Osteoblast (primary cell): ENCODE measurements around the gene PLEKHF1. TPM values are rescaled to one million over a fixed set of nuclear protein-coding genes. Genes with fewer than 3 reads are reported as not detected.

Experiments
- DNase-seq: peaks from one replicate; pipeline ENCODE4 v3.0.0; 2011; ENCODE audit warnings: low spot score, mixed read lengths; ENCODE audit not compliant: insufficient read length; ENCODE audit errors: missing footprints
- H2AFZ ChIP-seq: 2 replicates; pipeline ENCODE4 v1.6.0; 2011; ENCODE audit warnings: mild to moderate bottlenecking, low read length
- H3K27ac ChIP-seq: 2 replicates; pipeline ENCODE4 v1.5.1; 2011; ENCODE audit warnings: mild to moderate bottlenecking, low read depth, low read length, moderate library complexity
- H3K27me3 ChIP-seq: 2 replicates; pipeline ENCODE4 v1.6.0; 2012; ENCODE audit warnings: mild to moderate bottlenecking, control low read depth, inconsistent platforms, low read length, moderate library complexity; ENCODE audit not compliant: insufficient read depth
- H3K36me3 ChIP-seq: 2 replicates; pipeline ENCODE4 v1.5.1; 2011; ENCODE audit warnings: mild to moderate bottlenecking, low read length, control low read depth, moderate library complexity; ENCODE audit not compliant: insufficient read depth
- H3K4me1 ChIP-seq: 2 replicates; pipeline ENCODE4 v1.5.1; 2011; ENCODE audit warnings: mild to moderate bottlenecking, low read length, control low read depth, moderate library complexity; ENCODE audit not compliant: insufficient read depth
- H3K4me2 ChIP-seq: 2 replicates; pipeline ENCODE4 v1.6.0; 2011; ENCODE audit warnings: mild to moderate bottlenecking, low read length; ENCODE audit not compliant: insufficient read depth
- H3K4me3 ChIP-seq: fragments of 200-600 bp; sonication (generic); 3 replicates; pipeline ENCODE4 v1.5.1; 2012; ENCODE audit warnings: mild to moderate bottlenecking, low read length, inconsistent platforms; ENCODE audit not compliant: insufficient read depth
- H3K79me2 ChIP-seq: 2 replicates; pipeline ENCODE4 v1.6.0; 2012; ENCODE audit warnings: mild to moderate bottlenecking, low read length, control low read depth, inconsistent platforms; ENCODE audit not compliant: insufficient read depth
- H3K9me3 ChIP-seq: 2 replicates; pipeline ENCODE4 v1.5.1; 2011; ENCODE audit warnings: low read depth, low read length, control low read depth
- H4K20me1 ChIP-seq: 2 replicates; pipeline ENCODE4 v1.6.0; 2012; ENCODE audit warnings: mild to moderate bottlenecking, low read length, control low read depth; ENCODE audit not compliant: insufficient read depth
- total RNA-seq: library from RNA; depleted of rRNA; stranded (reverse); fragments of >200 nt; gene quantifications from 2 replicates; pipeline ENCODE4 v1.2.3, GENCODE V29; 2012
- TF ChIP-seq, protein P1 (sequence below): IDR thresholded peaks from 2 replicates; pipeline ENCODE4 v1.5.1; 2011; ENCODE audit warnings: mild to moderate bottlenecking, low read depth, low read length, moderate library complexity; ENCODE audit errors: extremely low read depth

PLEKHF1 gene
- total RNA-seq, 1 donor = 106 TPM

DNA sequence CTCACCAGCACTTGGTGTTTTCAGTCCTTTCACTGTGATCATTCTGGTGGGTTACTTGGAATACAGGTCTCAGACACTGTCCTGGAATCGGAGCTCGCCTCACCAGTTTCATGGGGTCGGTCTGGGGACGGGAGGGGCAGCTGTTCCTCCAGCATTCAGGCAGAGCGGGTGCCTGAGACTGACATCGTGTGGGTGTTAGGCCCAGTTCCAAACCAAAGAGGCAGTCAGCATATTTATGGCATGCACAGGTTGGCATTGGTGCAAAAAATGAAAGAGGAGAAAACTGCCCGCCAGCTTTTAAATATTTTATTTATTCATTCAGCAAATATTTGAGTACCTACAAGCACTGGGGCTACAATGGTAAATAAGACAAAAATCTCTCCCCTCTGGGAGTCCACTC lies 20.1 kb downstream of the PLEKHF1 start:
- H2AFZ ChIP-seq = no peak overlapping the region
- peaks cover 53% of the 10 kb centered on the region for H3K4me1 ChIP-seq
- H3K9me3 ChIP-seq = no peaks in the 10 kb centered on the region
- peak overlapping the region; percentile 4 for H3K27ac ChIP-seq
- TF ChIP-seq, protein P1, sequence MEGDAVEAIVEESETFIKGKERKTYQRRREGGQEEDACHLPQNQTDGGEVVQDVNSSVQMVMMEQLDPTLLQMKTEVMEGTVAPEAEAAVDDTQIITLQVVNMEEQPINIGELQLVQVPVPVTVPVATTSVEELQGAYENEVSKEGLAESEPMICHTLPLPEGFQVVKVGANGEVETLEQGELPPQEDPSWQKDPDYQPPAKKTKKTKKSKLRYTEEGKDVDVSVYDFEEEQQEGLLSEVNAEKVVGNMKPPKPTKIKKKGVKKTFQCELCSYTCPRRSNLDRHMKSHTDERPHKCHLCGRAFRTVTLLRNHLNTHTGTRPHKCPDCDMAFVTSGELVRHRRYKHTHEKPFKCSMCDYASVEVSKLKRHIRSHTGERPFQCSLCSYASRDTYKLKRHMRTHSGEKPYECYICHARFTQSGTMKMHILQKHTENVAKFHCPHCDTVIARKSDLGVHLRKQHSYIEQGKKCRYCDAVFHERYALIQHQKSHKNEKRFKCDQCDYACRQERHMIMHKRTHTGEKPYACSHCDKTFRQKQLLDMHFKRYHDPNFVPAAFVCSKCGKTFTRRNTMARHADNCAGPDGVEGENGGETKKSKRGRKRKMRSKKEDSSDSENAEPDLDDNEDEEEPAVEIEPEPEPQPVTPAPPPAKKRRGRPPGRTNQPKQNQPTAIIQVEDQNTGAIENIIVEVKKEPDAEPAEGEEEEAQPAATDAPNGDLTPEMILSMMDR = no peak
- no peak overlapping the region for H3K4me3 ChIP-seq
- H3K36me3 ChIP-seq = no peaks in the 10 kb centered on the region
- H3K79me2 ChIP-seq = no peaks in the 10 kb centered on the region
- peak; percentile 81 for DNase-seq
- peak overlapping the region; percentile 31 for H3K4me2 ChIP-seq
- H3K27me3 ChIP-seq = no peaks in the 10 kb centered on the region
- H4K20me1 ChIP-seq = no peaks in the 10 kb centered on the region

DNA sequence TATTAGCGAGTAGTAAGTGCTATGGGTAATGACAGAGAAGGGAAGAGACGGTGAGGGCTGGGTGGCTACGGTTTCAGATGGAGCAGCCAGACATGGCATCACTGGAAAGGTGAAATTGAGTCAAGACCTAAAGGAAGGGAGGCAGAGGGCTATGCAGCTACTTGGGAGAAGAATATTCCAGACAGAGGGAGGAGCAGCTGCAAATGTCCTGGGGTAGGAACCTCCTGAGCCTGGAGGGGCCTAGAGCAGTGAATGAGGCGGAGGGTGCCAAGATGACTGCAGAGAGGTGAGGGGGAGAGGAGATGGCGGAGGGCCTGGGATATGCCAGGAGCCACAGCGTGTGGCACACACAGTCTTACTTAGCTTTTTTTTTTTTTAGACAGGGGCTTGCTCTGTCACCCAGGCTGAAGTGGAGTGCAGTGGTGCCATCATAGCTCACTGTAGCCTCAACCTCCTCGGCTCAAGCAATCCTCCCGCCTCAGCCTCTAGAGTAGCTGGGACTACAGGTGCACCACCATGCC lies 21.1 kb downstream of the PLEKHF1 start:
- no peaks in the 10 kb centered on the region for H4K20me1 ChIP-seq
- DNase-seq = no peak
- peaks cover 6% of the 10 kb centered on the region for H3K9me3 ChIP-seq
- peak overlapping the region; percentile 92 for H3K4me2 ChIP-seq
- H3K4me1 ChIP-seq = peaks cover 53% of the 10 kb centered on the region
- no peak overlapping the region for H3K4me3 ChIP-seq
- peak overlapping the region; percentile 98 for H3K27ac ChIP-seq
- no peak overlapping the region for H2AFZ ChIP-seq
- no peaks in the 10 kb centered on the region for H3K27me3 ChIP-seq
- no peaks in the 10 kb centered on the region for H3K36me3 ChIP-seq
- no peaks in the 10 kb centered on the region for H3K79me2 ChIP-seq
- TF ChIP-seq, protein P1 = no peak

DNA sequence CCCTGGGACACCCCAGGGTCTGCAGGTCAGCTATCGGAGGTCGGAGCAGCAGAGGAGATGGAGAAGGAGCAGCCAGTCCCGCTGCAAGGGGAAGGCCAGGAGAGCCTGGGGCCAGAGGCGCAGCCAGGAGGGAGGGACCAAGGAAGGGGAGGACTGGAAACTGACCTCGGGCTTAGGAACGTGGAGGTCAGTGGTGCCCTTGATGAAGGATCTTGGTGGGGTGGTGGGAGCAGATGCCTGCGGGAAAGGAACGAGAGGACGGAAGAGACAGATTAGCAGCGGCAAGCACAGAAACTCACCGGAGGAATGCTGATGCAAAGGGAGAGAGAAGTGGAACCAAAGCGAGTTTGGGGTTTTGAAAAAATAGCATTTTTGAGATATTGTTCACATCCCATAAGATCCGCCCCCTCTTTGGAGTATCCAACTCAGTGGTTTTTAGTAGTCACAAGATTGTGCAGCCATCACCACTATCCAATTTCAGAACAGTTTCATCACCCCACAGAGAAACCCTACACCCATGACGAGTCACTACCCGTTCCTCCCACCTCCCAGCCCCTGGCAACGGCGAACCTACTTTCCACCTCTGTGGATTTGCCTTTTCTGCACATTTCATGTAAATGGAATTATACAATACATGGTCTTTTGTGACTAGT lies 22.1 kb downstream of the PLEKHF1 start:
- Histone ChIP-seq H3K4me3 (peak overlapping the region; percentile 74), H3K36me3 (no peaks in the 10 kb centered on the region), H3K79me2 (no peaks in the 10 kb centered on the region), H3K27ac (peak overlapping the region; percentile 98), H3K9me3 (peaks cover 6% of the 10 kb centered on the region), H3K4me1 (peaks cover 45% of the 10 kb centered on the region), H2AFZ (peak overlapping the region; percentile 94), H3K27me3 (no peaks in the 10 kb centered on the region), H3K4me2 (peak overlapping the region; percentile 92), H4K20me1 (no peaks in the 10 kb centered on the region)
- TF ChIP-seq, protein P1 = no peak
- DNase-seq = peak; percentile 94

DNA sequence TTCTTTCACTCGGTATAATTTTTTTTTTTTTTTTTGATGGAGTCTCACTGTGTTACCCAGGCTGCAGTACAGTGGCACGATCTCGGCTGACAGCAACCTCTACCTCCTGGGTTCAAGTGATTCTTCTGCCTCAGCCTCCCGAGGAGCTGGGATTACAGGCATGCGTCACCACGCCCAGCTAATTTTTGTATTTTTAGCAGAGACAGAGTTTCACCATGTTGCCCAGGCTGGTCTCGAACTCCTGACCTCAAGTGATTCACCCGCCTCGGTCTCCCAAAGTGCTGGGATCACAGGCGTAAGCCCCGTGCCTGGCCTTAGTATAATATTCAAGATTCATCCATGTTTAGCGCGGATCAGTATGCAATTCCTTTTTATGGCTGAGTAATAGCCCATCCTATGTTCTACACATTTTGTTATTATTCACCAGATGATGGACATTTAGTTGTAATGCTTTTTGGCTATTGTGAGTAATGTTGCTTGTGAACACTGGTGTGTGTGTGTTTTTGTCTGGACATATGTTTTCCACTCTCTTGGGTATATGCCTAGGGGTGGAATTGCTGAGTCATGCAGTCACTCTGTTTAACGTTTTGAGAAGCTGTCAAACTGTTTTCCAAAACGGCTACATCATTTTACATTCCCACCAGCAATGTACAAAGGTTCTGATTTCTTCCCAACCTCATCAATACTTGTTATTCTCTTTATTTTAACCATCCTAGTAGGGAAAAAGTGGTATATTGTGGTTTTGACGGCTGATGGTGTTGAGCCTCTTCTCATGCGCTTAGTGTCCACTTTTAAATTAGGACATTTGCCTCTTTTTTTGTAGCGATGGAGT lies 22.9 kb downstream of the PLEKHF1 start:
- Histone ChIP-seq H3K4me1 (peaks cover 38% of the 10 kb centered on the region), H3K9me3 (peaks cover 6% of the 10 kb centered on the region), H4K20me1 (no peaks in the 10 kb centered on the region), H3K4me3 (peak overlapping the region; percentile 74), H3K36me3 (no peaks in the 10 kb centered on the region), H2AFZ (no peak overlapping the region), H3K27me3 (no peaks in the 10 kb centered on the region), H3K4me2 (peak overlapping the region; percentile 92), H3K79me2 (no peaks in the 10 kb centered on the region), H3K27ac (peak overlapping the region; percentile 98)
- TF ChIP-seq, protein P1 = no peak
- peak; percentile 84 for DNase-seq
